Keratinocyte (primary cell): Measurements from ENCODE around the gene ALAS2. TPM values are rescaled to one million over a fixed set of nuclear protein-coding genes. Genes with fewer than 3 reads are reported as not detected.

Experiments used
- DNase-seq: peaks from one replicate; pipeline ENCODE4 v3.0.0-alpha.2; 2011; ENCODE audit warnings: low read depth, missing footprints, low spot score
- FAIRE-seq: peaks from 2 replicates; lab custom pipeline; 2011; peaks lifted over from hg19 to GRCh38; lab: Jason Lieb, UNC
- H2AFZ ChIP-seq: 2 replicates; pipeline ENCODE4 v1.6.0; 2012; ENCODE audit warnings: low read length, control low read depth, inconsistent platforms; ENCODE audit not compliant: control insufficient read depth
- H3K27ac ChIP-seq: 2 replicates; pipeline ENCODE4 v1.5.1; 2011; ENCODE audit warnings: low read length; ENCODE audit not compliant: control insufficient read depth, insufficient read depth
- H3K27me3 ChIP-seq: 3 replicates; pipeline ENCODE4 v1.6.0; 2011; ENCODE audit warnings: low read length; ENCODE audit not compliant: control insufficient read depth, insufficient read depth; ENCODE audit errors: extremely low read depth
- H3K36me3 ChIP-seq, 2 experiments: 2 replicates in 1 of 2; 3 replicates in 1 of 2; pipeline ENCODE4 v1.5.1; 2011; ENCODE audit warnings: low read length in 2 of 2, mild to moderate bottlenecking in 1 of 2; ENCODE audit not compliant: control insufficient read depth in 2 of 2, insufficient read depth in 2 of 2; ENCODE audit errors: extremely low read depth in 1 of 2
- H3K4me1 ChIP-seq: 3 replicates; pipeline ENCODE4 v1.5.1; 2011; ENCODE audit warnings: low read length; ENCODE audit not compliant: control insufficient read depth, insufficient read depth; ENCODE audit errors: extremely low read depth
- H3K4me2 ChIP-seq: 3 replicates; pipeline ENCODE4 v1.6.0; 2011; ENCODE audit warnings: low read depth, low read length; ENCODE audit not compliant: control insufficient read depth, insufficient read depth; ENCODE audit errors: extremely low read depth
- H3K4me3 ChIP-seq, 3 experiments: fragments of 200-600 bp in 1 of 3; sonication (generic) in 1 of 3; 2 replicates in 2 of 3; 3 replicates in 1 of 3; pipeline ENCODE4 v1.5.1; 2011 to 2016; ENCODE audit warnings: low read length in 3 of 3, mild to moderate bottlenecking in 3 of 3, control low read depth in 2 of 3, inconsistent platforms in 1 of 3, low read depth in 1 of 3, mixed read lengths in 1 of 3, mixed run types in 1 of 3, moderate library complexity in 1 of 3; ENCODE audit not compliant: control insufficient read depth in 2 of 3, insufficient read depth in 2 of 3; ENCODE audit errors: extremely low read depth in 1 of 3
- H3K79me2 ChIP-seq: 2 replicates; pipeline ENCODE4 v1.6.0; 2012; ENCODE audit warnings: low read length; ENCODE audit not compliant: control insufficient read depth, insufficient read depth
- H3K9ac ChIP-seq: 3 replicates; pipeline ENCODE4 v1.6.0; 2011; ENCODE audit warnings: low read length; ENCODE audit not compliant: control insufficient read depth, insufficient read depth; ENCODE audit errors: extremely low read depth
- H3K9me1 ChIP-seq: 3 replicates; pipeline ENCODE4 v1.6.0; 2011; ENCODE audit warnings: low read length; ENCODE audit not compliant: control insufficient read depth, insufficient read depth; ENCODE audit errors: extremely low read depth
- H3K9me3 ChIP-seq: 2 replicates; pipeline ENCODE4 v1.5.1; 2012; ENCODE audit warnings: low read depth, low read length; ENCODE audit not compliant: control insufficient read depth
- H4K20me1 ChIP-seq: 3 replicates; pipeline ENCODE4 v1.6.0; 2011; ENCODE audit warnings: low read length; ENCODE audit not compliant: control insufficient read depth, insufficient read depth; ENCODE audit errors: extremely low read depth
- EZH2 ChIP-seq: IDR thresholded peaks from one replicate; pipeline ENCODE4 v1.6.1; 2012; ENCODE audit warnings: inconsistent platforms, mild to moderate bottlenecking, low read length, moderate library complexity
- dilution Hi-C: fragments of 300-500 bp; cut with MboI; formaldehyde crosslinking; loops from one replicate; pipeline ENCODE4 v1.7.0; 2020; ENCODE audit warnings: low sequenced_read_pairs; ENCODE audit not compliant: extremely low pct_ligation_motif_present
- polyA minus RNA-seq, 3 experiments: library from RNA; depleted of rRNA, polyadenylated mRNA; stranded (reverse); fragments of >200 nt; gene quantifications; 1 replicate in 1 of 3; 2 replicates in 1 of 3; 3 replicates in 1 of 3; pipeline ENCODE4 v1.2.3, GENCODE V29; 2011
- polyA plus RNA-seq, 5 experiments: library from polyadenylated mRNA; depleted of rRNA in 3 of 5; stranded (reverse) in 3 of 5; stranded (forward) in 1 of 5; unstranded in 1 of 5; fragments of >200 nt; gene quantifications; 1 replicate in 1 of 5; 2 replicates in 3 of 5; 3 replicates in 1 of 5; pipeline versions ENCODE4 v1.2.1 to v1.2.3, GENCODE V29; 2011 to 2012; ENCODE audit warnings: missing spikeins in 2 of 5, low read depth in 1 of 5, low replicate concordance in 1 of 5
- TF ChIP-seq, protein P1 (sequence below), 3 experiments: IDR thresholded peaks in 1 of 3; conservative IDR thresholded peaks in 1 of 3; optimal IDR thresholded peaks in 1 of 3; 2 replicates in 2 of 3; 3 replicates in 1 of 3; pipeline versions ENCODE3 to v1.5.1; 2011; ENCODE audit warnings: low read length in 3 of 3, mild to moderate bottlenecking in 3 of 3, moderate library complexity in 2 of 3, control low read depth in 1 of 3, inconsistent platforms in 1 of 3; ENCODE audit not compliant: insufficient read depth in 2 of 3; ENCODE audit errors: extremely low read depth in 1 of 3

Gene ALAS2, protein sequence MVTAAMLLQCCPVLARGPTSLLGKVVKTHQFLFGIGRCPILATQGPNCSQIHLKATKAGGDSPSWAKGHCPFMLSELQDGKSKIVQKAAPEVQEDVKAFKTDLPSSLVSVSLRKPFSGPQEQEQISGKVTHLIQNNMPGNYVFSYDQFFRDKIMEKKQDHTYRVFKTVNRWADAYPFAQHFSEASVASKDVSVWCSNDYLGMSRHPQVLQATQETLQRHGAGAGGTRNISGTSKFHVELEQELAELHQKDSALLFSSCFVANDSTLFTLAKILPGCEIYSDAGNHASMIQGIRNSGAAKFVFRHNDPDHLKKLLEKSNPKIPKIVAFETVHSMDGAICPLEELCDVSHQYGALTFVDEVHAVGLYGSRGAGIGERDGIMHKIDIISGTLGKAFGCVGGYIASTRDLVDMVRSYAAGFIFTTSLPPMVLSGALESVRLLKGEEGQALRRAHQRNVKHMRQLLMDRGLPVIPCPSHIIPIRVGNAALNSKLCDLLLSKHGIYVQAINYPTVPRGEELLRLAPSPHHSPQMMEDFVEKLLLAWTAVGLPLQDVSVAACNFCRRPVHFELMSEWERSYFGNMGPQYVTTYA
- polyA plus RNA-seq (not detected in 3 replicates), polyA minus RNA-seq (not detected in 3 replicates)
- polyA plus RNA-seq (2011; ENCODE audit: low read depth): not detected
- polyA plus RNA-seq (2011; cell fraction: cytosol; rRNA removed): not detected in 2 replicates
- polyA plus RNA-seq (2011; cell fraction: nucleus; rRNA removed): not detected in 2 replicates
- polyA plus RNA-seq (2012; ENCODE audit: low replicate concordance): not detected in 2 replicates
- not detected for polyA minus RNA-seq (2011; cell fraction: cytosol; rRNA and poly(A)+ RNA removed)
- not detected in 2 replicates for polyA minus RNA-seq (2011; cell fraction: nucleus; rRNA and poly(A)+ RNA removed)

DNA sequence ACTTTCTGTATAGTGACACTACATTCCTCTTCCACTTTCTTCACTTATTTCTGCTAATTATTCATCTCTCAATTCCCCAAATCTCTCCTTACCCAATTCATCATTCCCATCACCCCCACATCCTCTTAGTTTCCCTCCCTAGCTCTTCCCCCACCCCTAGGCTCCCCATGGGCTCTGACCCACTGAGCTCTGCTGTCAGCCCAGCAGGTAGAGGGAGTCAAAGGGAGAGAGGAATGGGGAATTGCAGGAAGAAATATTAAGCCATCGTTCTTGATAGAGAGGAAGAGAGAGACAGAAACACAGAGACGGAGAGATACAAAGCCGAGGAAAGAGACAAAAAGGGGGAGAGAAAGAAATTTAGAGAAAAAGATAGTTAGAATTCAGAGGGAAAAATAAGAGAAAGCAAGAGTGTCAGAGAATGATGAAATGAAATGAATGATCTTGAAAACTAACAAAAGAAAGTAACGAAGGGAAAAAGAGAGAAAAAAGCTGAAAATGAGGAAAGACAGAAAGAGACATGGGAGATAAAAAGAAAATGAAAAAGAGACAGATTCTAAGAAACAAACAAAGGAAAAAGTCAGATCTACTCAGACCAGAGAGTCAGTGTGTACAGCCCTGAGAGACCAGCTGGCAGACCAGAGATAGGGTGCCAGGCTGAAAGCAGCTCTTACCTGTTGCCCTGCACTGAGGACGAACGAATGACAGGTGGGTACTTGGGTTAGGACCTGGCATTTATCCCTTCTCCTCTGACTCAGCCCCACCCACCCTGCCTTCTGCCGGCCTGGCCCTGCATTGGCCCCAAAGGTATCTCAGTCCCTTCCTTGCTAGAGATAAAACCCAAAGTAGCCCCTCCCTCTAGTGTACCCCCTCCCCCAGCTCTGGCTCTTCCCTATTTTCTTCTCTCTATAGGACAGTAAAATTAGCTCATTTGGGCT, at the start of gene ALAS2:
Gene ALAS2 (minus strand): TSS at position 707 of the 935 bp plus-strand sequence. CDS start 4,977 bp downstream, outside the sequence.
- Histone ChIP-seq H3K9me1 (no peaks in the 10 kb centered on the region), H3K9me3 (no peaks in the 10 kb centered on the region), H3K9ac (no peak within 1 kb of the TSS), H3K27ac (no peak within 1 kb of the TSS), H3K4me2 (no peak within 1 kb of the TSS), H3K4me1 (no peaks in the 10 kb centered on the region), H4K20me1 (no peaks in the 10 kb centered on the region), H3K4me3 (no peak within 1 kb of the TSS), H3K36me3 (no peaks in the 10 kb centered on the region), H3K27me3 (no peaks in the 10 kb centered on the region), H2AFZ (no peak within 1 kb of the TSS), H3K79me2 (no peaks in the 10 kb centered on the region)
- FAIRE-seq (no peak), DNase-seq (no peak)
- dilution Hi-C loops: no loop called here
- no peak for TF ChIP-seq EZH2
- TF ChIP-seq, protein P1, sequence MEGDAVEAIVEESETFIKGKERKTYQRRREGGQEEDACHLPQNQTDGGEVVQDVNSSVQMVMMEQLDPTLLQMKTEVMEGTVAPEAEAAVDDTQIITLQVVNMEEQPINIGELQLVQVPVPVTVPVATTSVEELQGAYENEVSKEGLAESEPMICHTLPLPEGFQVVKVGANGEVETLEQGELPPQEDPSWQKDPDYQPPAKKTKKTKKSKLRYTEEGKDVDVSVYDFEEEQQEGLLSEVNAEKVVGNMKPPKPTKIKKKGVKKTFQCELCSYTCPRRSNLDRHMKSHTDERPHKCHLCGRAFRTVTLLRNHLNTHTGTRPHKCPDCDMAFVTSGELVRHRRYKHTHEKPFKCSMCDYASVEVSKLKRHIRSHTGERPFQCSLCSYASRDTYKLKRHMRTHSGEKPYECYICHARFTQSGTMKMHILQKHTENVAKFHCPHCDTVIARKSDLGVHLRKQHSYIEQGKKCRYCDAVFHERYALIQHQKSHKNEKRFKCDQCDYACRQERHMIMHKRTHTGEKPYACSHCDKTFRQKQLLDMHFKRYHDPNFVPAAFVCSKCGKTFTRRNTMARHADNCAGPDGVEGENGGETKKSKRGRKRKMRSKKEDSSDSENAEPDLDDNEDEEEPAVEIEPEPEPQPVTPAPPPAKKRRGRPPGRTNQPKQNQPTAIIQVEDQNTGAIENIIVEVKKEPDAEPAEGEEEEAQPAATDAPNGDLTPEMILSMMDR (optimal IDR thresholded peaks at IDR 0.05 in 1 of 3, IDR thresholded peaks at IDR 0.05 in 1 of 3, conservative IDR thresholded peaks at IDR 0.05 in 1 of 3; ENCODE audit: extremely low read depth in 1 of 3, insufficient read depth in 2 of 3, low read length in 3 of 3): no peak

DNA sequence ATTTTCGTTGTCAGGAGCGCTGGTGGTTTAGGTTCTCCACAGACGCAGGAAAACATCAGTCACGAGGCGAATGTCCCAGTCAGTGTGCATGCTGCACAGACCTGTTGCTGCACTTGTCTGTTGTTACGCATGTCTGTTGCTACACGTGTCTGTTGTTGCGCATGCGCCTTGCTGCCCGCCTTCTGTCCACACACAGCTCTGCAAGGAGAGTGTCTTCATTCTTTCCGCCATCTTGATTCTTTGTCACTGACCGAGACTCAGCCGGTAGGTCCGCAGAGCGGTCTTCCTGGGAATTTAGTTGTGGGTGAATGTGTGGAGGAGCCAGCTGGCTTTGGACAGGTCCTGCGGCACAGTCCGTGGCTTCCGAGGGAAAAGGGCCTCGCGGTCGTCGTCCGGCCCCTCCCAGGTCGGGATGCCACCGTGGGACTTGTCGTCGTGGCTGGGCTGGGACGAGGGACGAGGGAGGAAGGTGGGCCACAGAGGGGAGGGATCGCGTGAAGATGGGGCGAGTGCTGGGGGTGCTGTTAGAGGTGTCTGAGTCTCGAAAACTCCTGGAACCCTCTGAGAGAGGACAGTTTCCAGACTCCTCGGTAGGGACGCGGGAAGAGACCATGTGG, 44.2 kb upstream of the ALAS2 start, which contains the start of gene PAGE2B:
Gene PAGE2B (plus strand): TSS at position 180 of the 617 bp plus-strand sequence. CDS start 1,012 bp downstream, outside the sequence.
- no peaks in the 10 kb centered on the region for H3K9me1 ChIP-seq
- no peaks in the 10 kb centered on the region for H4K20me1 ChIP-seq
- no peaks in the 10 kb centered on the region for H3K4me1 ChIP-seq
- DNase-seq (no peak), FAIRE-seq (no peak)
- dilution Hi-C loops: no loop called here
- no peak within 1 kb of the TSS for H3K4me3 ChIP-seq
- H3K4me2 ChIP-seq: no peak within 1 kb of the TSS
- no peak within 1 kb of the TSS for H3K27ac ChIP-seq
- no peaks in the 10 kb centered on the region for H3K27me3 ChIP-seq
- TF ChIP-seq EZH2: no peak
- TF ChIP-seq, protein P1 (optimal IDR thresholded peaks at IDR 0.05 in 1 of 3, IDR thresholded peaks at IDR 0.05 in 1 of 3, conservative IDR thresholded peaks at IDR 0.05 in 1 of 3; ENCODE audit: extremely low read depth in 1 of 3, insufficient read depth in 2 of 3, low read length in 3 of 3): no peak
- H3K9me3 ChIP-seq: no peaks in the 10 kb centered on the region
- H2AFZ ChIP-seq: no peak within 1 kb of the TSS
- H3K79me2 ChIP-seq: no peaks in the 10 kb centered on the region
- no peaks in the 10 kb centered on the region for H3K36me3 ChIP-seq
- H3K9ac ChIP-seq: no peak within 1 kb of the TSS
